Measurements from ENCODE around the gene PLCB2.

GRCh38 chr15:40277471-40277870, 30.3 kb downstream of the PLCB2 start:
- TF ChIP-seq YY1 (IDR thresholded peaks at IDR 0.05; ENCODE audit: insufficient read depth, insufficient read length) = no peak
- no peak for TF ChIP-seq ZNF274 (IDR thresholded peaks at IDR 0.05; ENCODE audit: low read depth, low read length)
- TF ChIP-seq SUZ12 (IDR thresholded peaks at IDR 0.05; ENCODE audit: extremely low read depth, insufficient read depth, insufficient read length) = no peak
